IPS-15b (cell line): ENCODE measurements around the gene GDE1.

ENCODE experiments used
- H3K27me3 ChIP-seq: one replicate; pipeline ENCODE4 v1.6.1; 2013; ENCODE audit warnings: low read length; ENCODE audit not compliant: control insufficient read depth, insufficient read depth
- H3K36me3 ChIP-seq: one replicate; pipeline ENCODE4 v1.6.1; 2013; ENCODE audit warnings: low read length; ENCODE audit not compliant: control insufficient read depth, insufficient read depth
- H3K4me1 ChIP-seq: one replicate; pipeline ENCODE4 v1.6.1; 2013; ENCODE audit warnings: mild to moderate bottlenecking, low read length; ENCODE audit not compliant: control insufficient read depth, insufficient read depth
- H3K4me3 ChIP-seq: one replicate; pipeline ENCODE4 v1.5.1; 2013; ENCODE audit warnings: low read depth, low read length
- H3K9ac ChIP-seq: one replicate; pipeline ENCODE4 v1.6.1; 2013; ENCODE audit warnings: low read depth, mild to moderate bottlenecking, low read length
- H3K9me3 ChIP-seq: one replicate; pipeline ENCODE4 v1.6.1; 2013; ENCODE audit warnings: mild to moderate bottlenecking, low read length; ENCODE audit not compliant: control insufficient read depth, insufficient read depth

Gene GDE1

GRCh38 chr16:19481769-19482168, 40.1 kb downstream of the GDE1 start:
- H3K4me1 ChIP-seq, result no peaks in the 10 kb centered on the region
- H3K27me3 ChIP-seq, result no peaks in the 10 kb centered on the region
- H3K9me3 ChIP-seq, result no peaks in the 10 kb centered on the region
- H3K4me3 ChIP-seq, result no peak overlapping the region
- no peak overlapping the region for H3K9ac ChIP-seq
- no peaks in the 10 kb centered on the region for H3K36me3 ChIP-seq

GRCh38 chr16:19481296-19481695, 40.6 kb downstream of the GDE1 start:
- no peaks in the 10 kb centered on the region for H3K9me3 ChIP-seq
- no peak overlapping the region for H3K4me3 ChIP-seq
- H3K9ac ChIP-seq, result no peak overlapping the region
- no peaks in the 10 kb centered on the region for H3K4me1 ChIP-seq
- H3K36me3 ChIP-seq, result no peaks in the 10 kb centered on the region
- no peaks in the 10 kb centered on the region for H3K27me3 ChIP-seq

GRCh38 chr16:19479302-19479721, 42.6 kb downstream of the GDE1 start:
- no peak overlapping the region for H3K9ac ChIP-seq
- H3K27me3 ChIP-seq, result no peaks in the 10 kb centered on the region
- no peak overlapping the region for H3K4me3 ChIP-seq
- no peaks in the 10 kb centered on the region for H3K36me3 ChIP-seq
- H3K4me1 ChIP-seq, result no peaks in the 10 kb centered on the region
- H3K9me3 ChIP-seq, result no peaks in the 10 kb centered on the region

- Histone ChIP-seq H3K4me3 (no peak overlapping the region), H3K9me3 (no peaks in the 10 kb centered on the region), H3K9ac (no peak overlapping the region), H3K4me1 (no peaks in the 10 kb centered on the region), H3K27me3 (no peaks in the 10 kb centered on the region), H3K36me3 (no peaks in the 10 kb centered on the region)
Observed at GRCh38 chr16:19478505-19478904, 43.4 kb downstream of the GDE1 start.

- Histone ChIP-seq H3K36me3 (no peaks in the 10 kb centered on the region), H3K4me3 (no peak overlapping the region), H3K9me3 (no peaks in the 10 kb centered on the region)
Observed at GRCh38 chr16:19474617-19475016, 47.3 kb downstream of the GDE1 start.

GRCh38 chr16:19472482-19472881, 49.4 kb downstream of the GDE1 start:
- Histone ChIP-seq H3K4me1 (no peaks in the 10 kb centered on the region), H3K4me3 (no peak overlapping the region), H3K36me3 (no peaks in the 10 kb centered on the region), H3K9me3 (no peaks in the 10 kb centered on the region), H3K27me3 (no peaks in the 10 kb centered on the region), H3K9ac (no peak overlapping the region)

More at GRCh38 chr16:19474617-19475016, 47.3 kb downstream of the GDE1 start:
- Histone ChIP-seq H3K9ac (no peak overlapping the region), H3K4me1 (no peaks in the 10 kb centered on the region), H3K27me3 (no peaks in the 10 kb centered on the region)

- Histone ChIP-seq H3K4me1 (no peaks in the 10 kb centered on the region), H3K27me3 (no peaks in the 10 kb centered on the region), H3K36me3 (no peaks in the 10 kb centered on the region), H3K9ac (no peak overlapping the region), H3K4me3 (no peak overlapping the region), H3K9me3 (no peaks in the 10 kb centered on the region)
Observed at GRCh38 chr16:19468300-19468699, 53.6 kb downstream of the GDE1 start.

- no peak overlapping the region for H3K9ac ChIP-seq
- H3K36me3 ChIP-seq, result no peaks in the 10 kb centered on the region
- H3K27me3 ChIP-seq, result no peaks in the 10 kb centered on the region
- no peaks in the 10 kb centered on the region for H3K9me3 ChIP-seq
- no peak overlapping the region for H3K4me3 ChIP-seq
- no peaks in the 10 kb centered on the region for H3K4me1 ChIP-seq
Observed at GRCh38 chr16:19463468-19464315, 58.2 kb downstream of the GDE1 start.

GRCh38 chr16:19460397-19460796, 61.5 kb downstream of the GDE1 start:
- Histone ChIP-seq H3K4me1 (no peaks in the 10 kb centered on the region), H3K36me3 (no peaks in the 10 kb centered on the region), H3K27me3 (no peaks in the 10 kb centered on the region), H3K9me3 (no peaks in the 10 kb centered on the region), H3K4me3 (no peak overlapping the region), H3K9ac (no peak overlapping the region)

- Histone ChIP-seq H3K36me3 (no peaks in the 10 kb centered on the region), H3K27me3 (no peaks in the 10 kb centered on the region), H3K4me1 (no peaks in the 10 kb centered on the region), H3K4me3 (no peak overlapping the region), H3K9ac (no peak overlapping the region), H3K9me3 (no peaks in the 10 kb centered on the region)
Observed at GRCh38 chr16:19458722-19459379, 63.0 kb downstream of the GDE1 start.
